ENCODE data around the gene KATNIP.
A peak's percentile ranks its signal among the peaks of the same experiment; 100 is the strongest.
"Not testable (repeated sequence)": the region's sequence is repeated elsewhere in the genome, so short reads cannot be mapped to it uniquely, and the experiment has no call there.

The KATNIP gene

GRCh38 chr16:27538528-27538927 lies 11.4 kb upstream of the KATNIP start:
- no peak for DNase-seq (ENCODE audit: low read depth)

DNA sequence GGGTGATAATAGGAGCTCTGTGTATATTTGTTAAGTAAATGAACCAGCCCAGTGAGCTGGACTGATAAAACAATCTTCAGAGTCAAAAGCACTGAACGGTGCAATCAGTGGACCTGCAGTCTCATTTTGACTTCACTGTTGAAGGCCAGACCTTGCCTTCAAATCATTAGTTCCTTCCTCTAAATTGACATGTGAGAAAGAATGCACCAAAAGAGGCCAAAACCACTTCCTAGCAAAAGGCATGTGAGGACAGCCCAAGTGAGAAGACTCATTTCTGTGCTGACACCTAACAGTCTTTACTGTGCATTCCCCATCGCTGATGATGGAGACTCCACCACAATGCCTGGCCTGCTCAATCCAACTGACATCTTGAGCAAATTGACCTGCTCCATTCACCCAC lies 10.8 kb upstream of the KATNIP start:
- DNase-seq (ENCODE audit: low read depth) = no peak

- no peak for DNase-seq (ENCODE audit: low read depth)
Observed at GRCh38 chr16:27539636-27540035, 10.3 kb upstream of the KATNIP start.

DNA sequence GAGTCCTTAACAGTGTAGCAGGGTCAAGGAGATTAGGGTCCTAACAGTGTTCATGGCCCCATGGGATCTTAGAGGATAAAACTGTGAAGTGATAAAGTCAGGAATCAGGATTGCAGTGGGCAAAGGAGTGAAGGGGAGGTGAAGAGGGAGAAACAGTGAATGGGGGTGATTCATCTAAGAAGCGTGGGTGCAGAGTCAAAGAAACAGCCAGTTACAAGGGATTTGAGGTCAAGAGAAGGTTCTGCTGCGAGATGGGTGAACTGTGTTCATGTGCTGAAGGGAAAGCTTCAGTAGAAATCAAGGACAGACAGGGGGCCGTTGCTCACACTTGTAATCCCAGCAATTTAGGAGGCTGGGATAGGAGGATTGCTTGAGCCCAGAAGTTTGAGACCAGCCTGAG lies 6.1 kb upstream of the KATNIP start:
- no peak for DNase-seq (ENCODE audit: low read depth)

DNA sequence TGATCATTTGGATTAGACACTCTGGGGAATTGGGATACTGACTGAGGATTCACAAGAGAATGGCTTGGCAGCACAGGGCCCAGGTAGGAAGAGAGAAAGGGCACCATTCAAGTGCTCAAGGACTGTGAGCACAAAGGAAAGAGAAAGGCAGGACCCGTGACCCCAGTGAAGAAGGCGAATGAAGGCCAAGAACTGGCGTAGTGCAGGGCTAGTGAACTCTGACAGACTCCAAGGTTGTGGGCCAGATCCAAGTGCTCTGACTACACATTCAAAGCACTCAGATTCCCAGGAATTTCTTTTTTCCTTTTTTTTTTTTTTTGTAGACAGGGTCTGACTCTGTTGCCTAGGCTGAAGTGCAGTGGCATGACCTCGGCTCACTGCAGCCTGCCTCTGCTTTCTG lies 5.3 kb upstream of the KATNIP start:
- DNase-seq (ENCODE audit: low read depth) = no peak

GRCh38 chr16:27547134-27547533 lies 2.8 kb upstream of the KATNIP start:
- peak; percentile 60 for DNase-seq (ENCODE audit: low read depth)

GRCh38 chr16:27547851-27548250 lies 2.1 kb upstream of the KATNIP start:
- no peak for DNase-seq (ENCODE audit: low read depth)

GRCh38 chr16:27549464-27549745 lies 539 bp upstream of the KATNIP start:
- no peak for DNase-seq (ENCODE audit: low read depth)

DNA sequence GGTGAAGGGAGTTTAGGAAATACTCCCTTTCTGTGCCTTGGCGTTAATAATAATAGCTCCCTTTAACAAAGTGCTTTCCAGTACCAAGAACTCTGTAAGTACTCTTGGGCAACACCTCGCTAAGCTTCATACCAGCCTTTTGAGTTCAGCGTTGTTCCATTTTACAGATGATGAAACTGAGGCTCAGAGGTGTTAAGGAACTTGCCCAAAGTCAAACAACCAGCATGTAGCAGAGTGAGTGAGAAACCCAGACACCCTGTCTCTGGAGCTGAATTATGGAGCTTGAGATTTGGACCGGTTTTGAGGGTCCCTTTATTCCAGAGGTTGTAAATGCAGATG lies 607 bp downstream of the KATNIP start:
- DNase-seq (ENCODE audit: low read depth) = no peak

DNA sequence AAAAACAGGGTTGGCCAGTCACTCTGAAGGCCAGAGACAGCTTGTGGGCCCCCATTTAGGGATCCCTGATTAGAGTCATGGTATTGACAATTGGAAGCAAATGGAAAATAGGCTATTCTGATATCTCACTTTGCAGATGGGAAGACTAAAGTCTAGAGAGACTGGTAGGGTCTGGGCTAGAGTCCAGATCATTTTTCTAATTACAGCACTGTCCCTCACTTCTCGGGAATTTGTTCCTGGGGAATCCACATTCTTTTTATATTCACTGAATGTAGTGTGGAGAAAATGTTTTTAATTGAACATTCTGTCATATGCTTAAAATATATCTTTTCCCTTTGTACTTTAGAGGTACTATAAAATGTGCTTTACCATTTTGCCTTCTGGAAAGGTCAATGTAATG lies 1.1 kb downstream of the KATNIP start:
- DNase-seq (ENCODE audit: low read depth) = no peak

- no peak for DNase-seq (ENCODE audit: low read depth)
Observed at GRCh38 chr16:27556471-27556870, 6.5 kb downstream of the KATNIP start.

DNA sequence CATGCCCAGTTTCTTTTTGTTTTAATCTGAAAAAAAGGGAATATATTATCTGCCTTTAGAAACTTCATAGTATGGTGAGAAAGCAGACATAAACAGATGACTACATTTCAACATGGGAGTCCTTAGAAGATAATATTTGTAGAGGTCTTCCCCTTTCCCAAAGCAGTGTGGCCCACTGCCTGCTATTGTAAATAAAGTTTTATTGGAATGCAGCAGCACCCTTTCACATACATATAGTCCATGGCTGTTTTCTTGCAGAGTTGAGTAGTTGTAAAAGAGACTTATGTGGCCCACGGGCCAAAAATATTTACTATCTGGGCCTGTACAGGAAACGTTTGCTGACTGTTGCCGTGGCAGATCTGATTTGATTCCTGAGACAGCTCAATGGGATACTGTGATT lies 8.5 kb downstream of the KATNIP start:
- DNase-seq (ENCODE audit: low read depth) = no peak

DNA sequence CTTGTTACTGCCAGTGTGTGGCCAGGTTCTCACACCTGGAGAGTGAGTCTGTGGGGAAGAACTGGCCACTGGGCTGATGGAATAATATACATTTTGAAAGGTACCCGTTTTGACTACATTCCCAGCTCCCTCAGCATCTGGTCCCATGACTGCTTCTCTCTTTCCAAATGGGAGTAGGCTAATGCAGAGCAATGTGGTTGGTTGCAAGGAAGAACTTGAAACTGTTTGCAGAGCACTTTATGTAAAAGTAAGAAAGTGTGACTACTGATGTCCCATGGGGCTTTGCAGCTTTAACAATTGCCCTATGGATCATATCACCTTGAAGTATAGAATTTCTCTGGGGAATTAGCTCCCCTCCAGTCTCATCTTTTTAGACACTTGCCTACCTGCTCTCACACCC lies 9.0 kb downstream of the KATNIP start:
- no peak for DNase-seq (ENCODE audit: low read depth)

GRCh38 chr16:27561216-27561615 lies 11.3 kb downstream of the KATNIP start:
- no peak for DNase-seq (ENCODE audit: low read depth)

DNA sequence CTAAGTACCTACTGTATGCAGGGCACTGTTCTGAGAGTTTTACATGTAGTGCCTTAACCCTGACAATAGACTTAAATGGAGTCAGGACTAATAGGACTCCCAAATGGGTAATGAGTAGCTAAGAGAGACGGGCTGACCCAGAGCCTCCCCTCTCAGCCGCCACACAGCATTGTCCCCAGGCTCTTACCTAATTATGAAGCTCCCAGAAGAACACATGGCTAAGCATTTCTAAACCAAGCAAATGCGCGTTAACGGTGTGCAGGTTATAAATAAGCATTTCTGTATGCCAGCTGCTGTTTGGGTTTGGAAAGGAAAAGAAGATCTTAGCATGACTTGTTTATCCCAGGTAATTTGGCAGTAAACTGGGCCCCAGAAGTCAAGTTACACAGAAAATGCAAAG lies 14.3 kb downstream of the KATNIP start:
- no peak for DNase-seq (ENCODE audit: low read depth)

DNA sequence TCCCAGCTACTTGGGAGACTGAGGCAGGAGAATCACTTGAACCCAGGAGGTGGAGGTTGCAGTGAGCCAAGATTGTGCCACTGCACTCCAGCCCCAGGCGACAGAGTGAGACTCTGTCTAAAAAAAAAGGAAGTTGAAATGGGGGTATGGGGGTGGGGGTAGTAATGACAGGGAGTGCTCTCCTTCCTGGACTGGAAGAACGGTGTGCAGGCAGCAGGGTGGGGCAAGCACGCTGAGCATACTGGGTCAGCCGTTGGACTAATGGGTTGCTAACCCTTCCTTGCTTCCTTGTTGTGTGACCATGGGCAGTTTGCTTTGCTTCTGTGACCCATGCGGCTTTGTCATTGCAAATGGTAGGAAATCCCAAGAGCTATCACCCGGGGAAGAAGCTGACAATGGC lies 16.5 kb downstream of the KATNIP start:
- no peak for DNase-seq (ENCODE audit: low read depth)

DNA sequence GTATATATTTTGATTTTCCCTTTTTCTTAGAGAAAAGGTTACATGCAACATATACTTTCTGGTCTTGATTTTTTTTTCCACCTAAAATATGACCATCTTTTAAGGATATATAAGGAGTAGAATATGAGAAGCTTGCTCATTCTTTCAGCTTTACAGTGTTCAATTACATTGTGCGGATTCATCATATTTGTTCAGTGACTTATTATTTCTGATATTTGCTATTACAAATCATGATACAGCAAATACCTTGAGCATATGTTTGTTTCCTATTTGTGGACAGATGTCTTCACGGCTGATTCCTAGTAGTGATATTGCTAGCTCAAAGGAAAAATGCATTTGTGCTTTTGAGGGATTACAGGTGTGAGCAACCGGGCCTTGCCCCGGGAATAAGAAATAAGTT lies 18.1 kb downstream of the KATNIP start:
- no peak for DNase-seq (ENCODE audit: low read depth)

- DNase-seq (ENCODE audit: low read depth) = not testable (repeated sequence)
Observed at GRCh38 chr16:27570986-27571385, 21.0 kb downstream of the KATNIP start.

DNA sequence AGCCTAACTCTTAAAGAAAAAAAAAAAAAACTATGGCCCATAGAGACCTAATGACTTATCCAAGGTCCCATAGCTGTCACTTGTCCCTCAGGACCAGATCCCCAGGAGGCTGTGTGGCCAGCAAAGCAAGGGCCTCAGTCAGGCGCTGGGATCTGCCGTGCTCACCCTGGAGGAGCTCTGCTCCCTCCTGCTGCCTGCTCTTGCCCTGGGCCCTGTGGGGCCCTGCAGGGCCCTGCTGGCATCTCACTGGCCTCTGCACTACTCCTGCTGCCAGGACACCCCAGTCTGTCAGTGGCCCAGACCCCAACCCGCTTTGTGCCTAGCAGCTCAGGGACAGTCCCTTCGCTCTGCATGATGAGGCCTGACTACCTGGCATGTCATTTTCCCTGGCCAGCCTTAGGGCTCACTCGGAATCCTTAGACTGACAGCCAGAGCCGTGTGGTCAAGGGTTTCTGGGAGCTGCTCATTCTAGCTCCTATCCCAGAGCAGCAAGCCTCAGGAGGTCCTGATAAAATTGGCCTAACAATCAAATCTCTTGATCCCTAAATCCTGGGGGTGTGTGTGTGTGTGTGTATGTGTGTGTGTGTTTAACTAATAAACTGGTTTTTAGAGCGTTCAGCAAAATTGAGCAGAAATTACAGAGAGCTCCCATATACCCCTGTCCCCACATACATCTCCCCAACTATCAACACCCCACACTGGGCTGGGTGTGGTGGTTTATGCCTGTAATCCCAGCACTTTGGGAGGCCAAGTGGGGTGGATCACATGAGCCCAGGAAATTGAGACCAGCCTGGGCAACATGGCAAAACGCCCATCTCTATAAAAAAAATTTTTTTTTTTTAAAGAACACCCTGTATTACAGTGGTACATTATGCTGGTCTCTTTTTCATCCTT lies 21.7 kb downstream of the KATNIP start:
- no peak for DNase-seq (ENCODE audit: low read depth)

- DNase-seq (ENCODE audit: low read depth) = no peak
Observed at GRCh38 chr16:27572711-27573110, 22.8 kb downstream of the KATNIP start.

DNA sequence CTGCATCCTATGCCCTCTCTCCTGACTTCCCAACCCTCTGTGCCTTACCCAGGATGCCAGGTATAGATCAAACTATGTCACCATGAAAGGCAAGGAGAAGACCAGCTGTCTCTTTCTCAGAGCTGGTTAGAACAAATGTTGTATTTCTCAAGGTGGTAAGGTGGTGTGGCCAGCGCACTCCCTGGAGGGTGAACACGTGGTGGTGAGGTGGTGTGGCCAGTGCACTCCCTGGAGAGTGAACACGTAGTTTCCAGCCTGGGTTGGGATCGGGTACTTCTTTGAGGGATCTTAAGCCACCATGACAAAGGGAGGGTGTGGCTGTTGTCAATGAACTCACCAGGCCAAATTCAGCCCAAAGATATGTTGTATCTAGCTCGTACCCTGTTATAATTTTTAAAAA lies 26.8 kb downstream of the KATNIP start:
- DNase-seq (ENCODE audit: low read depth) = no peak

DNA sequence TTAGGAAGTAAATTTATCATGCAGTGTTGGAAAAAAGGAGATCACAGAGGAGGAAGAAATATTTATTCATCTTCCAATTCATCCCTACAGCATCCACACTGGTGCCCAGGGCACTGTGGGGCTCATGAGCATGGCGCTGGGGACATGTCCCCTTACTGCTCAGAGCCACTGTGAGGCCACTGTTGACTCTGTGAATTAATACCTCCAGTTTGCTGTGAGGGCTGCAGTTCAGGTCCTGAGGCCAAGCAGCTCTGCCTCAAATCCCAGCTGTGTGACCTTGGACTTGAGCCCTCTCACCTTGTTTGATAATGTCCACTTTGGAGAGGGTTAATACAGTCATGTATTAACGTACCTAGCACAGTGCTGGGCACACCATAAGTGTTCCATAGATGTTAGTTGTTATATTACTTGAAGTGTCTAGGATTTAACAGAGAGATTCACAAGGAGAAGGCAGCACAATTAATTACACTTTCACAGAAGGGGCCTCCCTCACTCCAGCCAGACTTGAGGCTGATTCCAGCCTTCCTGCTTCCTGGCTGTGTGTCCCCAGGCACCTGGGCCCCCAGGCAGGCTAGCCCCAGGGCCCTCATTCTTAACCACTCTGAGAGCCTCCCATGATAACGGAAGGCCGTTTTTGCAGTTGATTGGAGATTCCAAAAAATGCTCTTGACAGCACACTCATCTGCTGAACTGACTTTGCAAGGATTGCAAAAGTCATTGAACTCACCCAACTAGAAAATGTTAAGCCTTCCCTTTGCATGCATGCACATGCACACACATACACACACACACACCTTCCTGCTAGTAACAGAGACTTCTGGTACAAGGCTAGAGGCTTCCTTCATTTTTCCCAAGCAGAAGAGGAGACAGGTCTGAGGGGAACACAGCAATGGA lies 29.4 kb downstream of the KATNIP start:
- peak; percentile 15 for DNase-seq (ENCODE audit: low read depth)

- no peak for DNase-seq (ENCODE audit: low read depth)
Observed at GRCh38 chr16:27582883-27583282, 32.9 kb downstream of the KATNIP start.

GRCh38 chr16:27583634-27584033 lies 33.7 kb downstream of the KATNIP start:
- no peak for DNase-seq (ENCODE audit: low read depth)
